ENCODE results near the gene CEP290.

DNA sequence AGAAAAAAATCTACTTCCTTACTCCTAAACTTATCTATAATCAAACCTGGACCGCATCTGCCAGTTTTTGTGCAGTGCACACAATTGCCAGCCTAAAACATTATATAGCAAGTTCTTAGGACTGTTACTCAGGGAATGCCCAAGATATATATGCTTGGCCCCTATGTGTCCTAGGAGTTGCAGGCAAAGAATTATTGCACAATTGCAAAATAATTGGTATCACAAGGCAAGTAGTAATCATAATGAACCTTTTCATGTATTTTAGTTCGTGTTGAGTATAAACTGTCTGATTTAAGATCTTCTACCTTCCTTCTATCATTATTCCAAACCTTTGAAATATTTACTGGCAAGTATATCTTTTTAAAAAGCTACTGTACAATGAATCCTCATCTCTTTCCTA is 45.7 kb upstream of the CEP290 start:
- TF ChIP-seq, protein P1, sequence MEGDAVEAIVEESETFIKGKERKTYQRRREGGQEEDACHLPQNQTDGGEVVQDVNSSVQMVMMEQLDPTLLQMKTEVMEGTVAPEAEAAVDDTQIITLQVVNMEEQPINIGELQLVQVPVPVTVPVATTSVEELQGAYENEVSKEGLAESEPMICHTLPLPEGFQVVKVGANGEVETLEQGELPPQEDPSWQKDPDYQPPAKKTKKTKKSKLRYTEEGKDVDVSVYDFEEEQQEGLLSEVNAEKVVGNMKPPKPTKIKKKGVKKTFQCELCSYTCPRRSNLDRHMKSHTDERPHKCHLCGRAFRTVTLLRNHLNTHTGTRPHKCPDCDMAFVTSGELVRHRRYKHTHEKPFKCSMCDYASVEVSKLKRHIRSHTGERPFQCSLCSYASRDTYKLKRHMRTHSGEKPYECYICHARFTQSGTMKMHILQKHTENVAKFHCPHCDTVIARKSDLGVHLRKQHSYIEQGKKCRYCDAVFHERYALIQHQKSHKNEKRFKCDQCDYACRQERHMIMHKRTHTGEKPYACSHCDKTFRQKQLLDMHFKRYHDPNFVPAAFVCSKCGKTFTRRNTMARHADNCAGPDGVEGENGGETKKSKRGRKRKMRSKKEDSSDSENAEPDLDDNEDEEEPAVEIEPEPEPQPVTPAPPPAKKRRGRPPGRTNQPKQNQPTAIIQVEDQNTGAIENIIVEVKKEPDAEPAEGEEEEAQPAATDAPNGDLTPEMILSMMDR (IDR thresholded peaks at IDR 0.05), result no peak
- TF ChIP-seq, protein P2, sequence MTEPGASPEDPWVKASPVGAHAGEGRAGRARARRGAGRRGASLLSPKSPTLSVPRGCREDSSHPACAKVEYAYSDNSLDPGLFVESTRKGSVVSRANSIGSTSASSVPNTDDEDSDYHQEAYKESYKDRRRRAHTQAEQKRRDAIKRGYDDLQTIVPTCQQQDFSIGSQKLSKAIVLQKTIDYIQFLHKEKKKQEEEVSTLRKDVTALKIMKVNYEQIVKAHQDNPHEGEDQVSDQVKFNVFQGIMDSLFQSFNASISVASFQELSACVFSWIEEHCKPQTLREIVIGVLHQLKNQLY (CRISPR knock-in tag; IDR thresholded peaks at IDR 0.05), result no peak
- TF ChIP-seq ESRRA (CRISPR knock-in tag; IDR thresholded peaks at IDR 0.05; ENCODE audit: borderline replicate concordance) (no peak), ETV6 (CRISPR knock-in tag; IDR thresholded peaks at IDR 0.05) (no peak), ZNF121 (CRISPR knock-in tag; IDR thresholded peaks at IDR 0.05) (no peak), CBFB (CRISPR knock-in tag; IDR thresholded peaks at IDR 0.05; ENCODE audit: low read depth) (no peak), IRF2 (CRISPR knock-in tag; IDR thresholded peaks at IDR 0.05; ENCODE audit: borderline replicate concordance, low read depth) (no peak), NFE2L1 (CRISPR knock-in tag; IDR thresholded peaks at IDR 0.05) (no peak), ELF4 (CRISPR knock-in tag; IDR thresholded peaks at IDR 0.05; ENCODE audit: low read depth) (no peak), TP53 (CRISPR knock-in tag; IDR thresholded peaks at IDR 0.05) (no peak), TEAD1 (CRISPR knock-in tag; IDR thresholded peaks at IDR 0.05) (no peak)
- TF ChIP-seq, protein P3, sequence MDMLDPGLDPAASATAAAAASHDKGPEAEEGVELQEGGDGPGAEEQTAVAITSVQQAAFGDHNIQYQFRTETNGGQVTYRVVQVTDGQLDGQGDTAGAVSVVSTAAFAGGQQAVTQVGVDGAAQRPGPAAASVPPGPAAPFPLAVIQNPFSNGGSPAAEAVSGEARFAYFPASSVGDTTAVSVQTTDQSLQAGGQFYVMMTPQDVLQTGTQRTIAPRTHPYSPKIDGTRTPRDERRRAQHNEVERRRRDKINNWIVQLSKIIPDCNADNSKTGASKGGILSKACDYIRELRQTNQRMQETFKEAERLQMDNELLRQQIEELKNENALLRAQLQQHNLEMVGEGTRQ (CRISPR knock-in tag; IDR thresholded peaks at IDR 0.05), result no peak
- TF ChIP-seq, protein P4, sequence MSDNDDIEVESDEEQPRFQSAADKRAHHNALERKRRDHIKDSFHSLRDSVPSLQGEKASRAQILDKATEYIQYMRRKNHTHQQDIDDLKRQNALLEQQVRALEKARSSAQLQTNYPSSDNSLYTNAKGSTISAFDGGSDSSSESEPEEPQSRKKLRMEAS (CRISPR knock-in tag; IDR thresholded peaks at IDR 0.05), result no peak

All from WTC11 (cell line).